Endothelial cell of umbilical vein (primary cell): ENCODE results near the gene FAM53A.

ENCODE experiments used
- CTCF ChIP-seq, 2 donors: IDR thresholded peaks; 1 replicate in 1 of 2; 2 replicates in 1 of 2; pipeline ENCODE4 v1.5.1; 2011; ENCODE audit warnings: low read length in 2 of 2, mild to moderate bottlenecking in 2 of 2, moderate library complexity in 2 of 2, control low read depth in 1 of 2, inconsistent platforms in 1 of 2, low read depth in 1 of 2; ENCODE audit not compliant: insufficient read depth in 1 of 2; ENCODE audit errors: extremely low read depth in 1 of 2
- POLR2A ChIP-seq: IDR thresholded peaks from 2 replicates; pipeline ENCODE4 v1.6.1; 2012; ENCODE audit warnings: low read depth, mild to moderate bottlenecking, control low read depth, low read length

- TF ChIP-seq POLR2A (no peak), CTCF (IDR thresholded peaks at IDR 0.05; ENCODE audit: extremely low read depth in 1 of 2, insufficient read depth in 1 of 2, low read depth in 1 of 2, low read length in 2 of 2) (no peak)
Measured at GRCh38 chr4:1682860-1683259, 1.3 kb downstream of the FAM53A start.
